ENCODE measurements around the gene CHST15.

CHST15 gene

DNA sequence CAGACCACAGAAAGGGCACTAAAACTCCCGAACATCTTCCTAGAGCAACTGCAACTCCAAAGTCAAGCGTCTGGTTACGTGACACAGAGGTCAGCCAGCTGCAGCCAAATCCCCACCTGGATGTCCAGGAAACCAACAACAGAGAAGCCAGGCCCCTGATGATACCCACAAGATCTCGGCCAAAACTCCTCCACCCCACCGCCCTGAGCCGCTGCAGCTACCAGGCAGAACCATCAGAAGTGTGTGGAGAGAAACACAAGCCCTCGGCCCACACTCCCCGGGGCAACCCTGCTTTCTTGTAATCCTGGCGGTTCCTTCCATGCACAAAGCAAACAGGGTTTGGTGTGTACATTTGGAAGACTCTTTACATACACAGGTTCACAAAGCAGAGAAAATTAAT is 8.7 kb downstream of the CHST15 start:
- H3K4me3 ChIP-seq (ENCODE audit: low read depth in 1 of 2, low read length in 1 of 2), result no peak overlapping the region
- H3K27me3 ChIP-seq, result peaks cover 8% of the 10 kb centered on the region
- no peaks in the 10 kb centered on the region for H3K9me3 ChIP-seq
- H3K36me3 ChIP-seq, result peaks cover 92% of the 10 kb centered on the region
- H3K27ac ChIP-seq, result peak overlapping the region; percentile 40
- H3K4me1 ChIP-seq (ENCODE audit: control insufficient read depth in 1 of 2, insufficient read depth in 1 of 2, low read depth in 1 of 2, low read length in 1 of 2), result peaks cover 41 to 62% of the 10 kb centered on the region in 2 experiments
- TF ChIP-seq, protein P1, sequence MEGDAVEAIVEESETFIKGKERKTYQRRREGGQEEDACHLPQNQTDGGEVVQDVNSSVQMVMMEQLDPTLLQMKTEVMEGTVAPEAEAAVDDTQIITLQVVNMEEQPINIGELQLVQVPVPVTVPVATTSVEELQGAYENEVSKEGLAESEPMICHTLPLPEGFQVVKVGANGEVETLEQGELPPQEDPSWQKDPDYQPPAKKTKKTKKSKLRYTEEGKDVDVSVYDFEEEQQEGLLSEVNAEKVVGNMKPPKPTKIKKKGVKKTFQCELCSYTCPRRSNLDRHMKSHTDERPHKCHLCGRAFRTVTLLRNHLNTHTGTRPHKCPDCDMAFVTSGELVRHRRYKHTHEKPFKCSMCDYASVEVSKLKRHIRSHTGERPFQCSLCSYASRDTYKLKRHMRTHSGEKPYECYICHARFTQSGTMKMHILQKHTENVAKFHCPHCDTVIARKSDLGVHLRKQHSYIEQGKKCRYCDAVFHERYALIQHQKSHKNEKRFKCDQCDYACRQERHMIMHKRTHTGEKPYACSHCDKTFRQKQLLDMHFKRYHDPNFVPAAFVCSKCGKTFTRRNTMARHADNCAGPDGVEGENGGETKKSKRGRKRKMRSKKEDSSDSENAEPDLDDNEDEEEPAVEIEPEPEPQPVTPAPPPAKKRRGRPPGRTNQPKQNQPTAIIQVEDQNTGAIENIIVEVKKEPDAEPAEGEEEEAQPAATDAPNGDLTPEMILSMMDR (IDR thresholded peaks at IDR 0.05), result no peak

DNA sequence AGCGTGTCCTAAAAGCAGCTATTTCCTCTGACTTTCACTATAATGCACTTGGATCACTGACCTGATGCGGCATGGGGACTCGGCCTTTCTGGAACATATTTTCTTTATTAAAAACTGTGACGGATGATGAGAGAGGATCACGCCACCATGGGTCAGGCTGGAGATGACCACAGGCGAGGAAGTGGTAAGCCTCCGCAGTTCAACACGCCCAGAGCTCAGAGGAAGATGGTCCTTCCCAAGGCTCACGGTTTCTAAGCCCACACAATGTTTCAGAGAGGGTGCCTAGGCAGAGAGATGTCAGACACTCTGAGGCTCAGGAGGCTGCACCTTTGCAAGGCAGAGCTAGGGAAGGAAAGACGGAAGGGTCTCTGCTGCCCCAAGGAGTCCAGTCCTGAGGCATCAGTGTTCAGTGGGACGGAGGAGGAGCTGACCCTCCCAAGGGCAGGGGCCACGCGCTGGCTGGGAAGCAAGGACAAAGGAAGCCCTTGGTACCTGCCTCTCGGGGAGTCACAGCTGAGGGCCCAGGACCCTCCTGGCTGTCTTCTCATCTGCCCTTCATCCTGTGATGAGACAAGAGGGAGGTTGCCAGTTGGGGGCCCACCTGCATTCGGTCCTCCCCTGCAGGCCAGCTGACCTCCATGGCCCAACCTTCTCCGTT is 9.5 kb downstream of the CHST15 start:
- peaks cover 4% of the 10 kb centered on the region for H3K27me3 ChIP-seq
- TF ChIP-seq, protein P1 (IDR thresholded peaks at IDR 0.05), result no peak
- peaks cover 33 to 53% of the 10 kb centered on the region in 2 experiments for H3K4me1 ChIP-seq (ENCODE audit: control insufficient read depth in 1 of 2, insufficient read depth in 1 of 2, low read depth in 1 of 2, low read length in 1 of 2)
- H3K36me3 ChIP-seq, result peaks cover 90% of the 10 kb centered on the region
- H3K4me3 ChIP-seq (ENCODE audit: low read depth in 1 of 2, low read length in 1 of 2), result no peak overlapping the region
- peak overlapping the region; percentile 51 for H3K27ac ChIP-seq
- no peaks in the 10 kb centered on the region for H3K9me3 ChIP-seq

DNA sequence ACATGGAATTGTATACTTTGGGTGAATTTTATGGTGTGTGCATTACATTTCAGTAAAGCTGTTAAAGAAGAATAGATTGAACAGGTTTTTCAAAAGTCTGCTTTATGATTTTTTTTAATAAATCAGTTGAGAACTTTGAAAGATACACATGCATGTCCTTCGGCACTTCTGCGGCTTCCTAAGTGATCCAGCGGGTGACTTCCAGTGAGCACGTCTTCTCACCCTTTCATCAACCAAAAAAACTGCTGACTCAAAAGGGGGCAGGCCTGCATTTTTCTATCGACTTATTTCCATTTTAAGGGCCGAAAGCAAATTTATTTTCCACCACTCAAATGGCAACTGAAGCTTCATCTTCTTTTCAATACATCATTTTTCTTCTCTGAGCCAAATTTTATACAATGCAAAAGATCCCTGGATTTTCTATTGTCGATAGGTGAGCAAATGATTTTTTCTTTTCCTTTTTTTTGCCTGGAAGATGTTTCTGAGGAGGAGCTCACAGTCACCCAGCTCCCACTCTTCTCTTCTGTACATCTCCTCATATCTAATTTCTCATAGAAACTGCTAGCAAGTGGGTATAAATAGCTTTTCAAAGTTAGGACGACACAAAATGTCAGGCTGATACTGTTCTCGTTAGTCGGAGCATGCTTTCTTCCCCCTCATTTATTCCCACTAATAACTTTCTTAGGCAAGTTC is 10.2 kb downstream of the CHST15 start:
- TF ChIP-seq, protein P1 (IDR thresholded peaks at IDR 0.05), result no peak
- H3K4me3 ChIP-seq (ENCODE audit: low read depth in 1 of 2, low read length in 1 of 2), result no peak overlapping the region
- peaks cover 26 to 46% of the 10 kb centered on the region in 2 experiments for H3K4me1 ChIP-seq (ENCODE audit: control insufficient read depth in 1 of 2, insufficient read depth in 1 of 2, low read depth in 1 of 2, low read length in 1 of 2)
- H3K27ac ChIP-seq, result peak overlapping the region; percentile 51
- peaks cover 83% of the 10 kb centered on the region for H3K36me3 ChIP-seq
- H3K9me3 ChIP-seq, result no peaks in the 10 kb centered on the region
- no peaks in the 10 kb centered on the region for H3K27me3 ChIP-seq

DNA sequence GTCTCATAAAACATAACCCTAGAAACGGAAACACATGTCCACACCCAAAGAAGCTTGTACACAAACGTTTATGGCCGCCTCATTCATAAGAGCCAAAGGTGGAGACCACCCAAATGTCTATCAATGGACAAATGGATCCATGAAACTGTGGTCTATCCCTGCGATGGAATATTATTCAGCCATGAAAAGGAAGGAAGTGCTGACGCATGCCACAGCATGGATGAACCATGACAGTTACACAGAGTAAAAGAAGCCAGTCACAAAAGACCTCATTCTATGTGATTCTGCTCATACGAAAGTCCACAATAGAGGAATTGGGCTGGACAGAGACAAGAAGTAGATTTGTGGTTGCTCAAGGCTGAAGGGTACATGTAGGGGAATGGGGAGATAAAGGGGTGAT is 10.8 kb downstream of the CHST15 start:
- Histone ChIP-seq H3K4me3 (ENCODE audit: low read depth in 1 of 2, low read length in 1 of 2) (no peak overlapping the region), H3K27ac (no peak overlapping the region), H3K36me3 (peaks cover 79% of the 10 kb centered on the region), H3K27me3 (no peaks in the 10 kb centered on the region), H3K4me1 (ENCODE audit: control insufficient read depth in 1 of 2, insufficient read depth in 1 of 2, low read depth in 1 of 2, low read length in 1 of 2) (peaks cover 20 to 40% of the 10 kb centered on the region in 2 experiments), H3K9me3 (no peaks in the 10 kb centered on the region)
- TF ChIP-seq, protein P1 (IDR thresholded peaks at IDR 0.05), result no peak

DNA sequence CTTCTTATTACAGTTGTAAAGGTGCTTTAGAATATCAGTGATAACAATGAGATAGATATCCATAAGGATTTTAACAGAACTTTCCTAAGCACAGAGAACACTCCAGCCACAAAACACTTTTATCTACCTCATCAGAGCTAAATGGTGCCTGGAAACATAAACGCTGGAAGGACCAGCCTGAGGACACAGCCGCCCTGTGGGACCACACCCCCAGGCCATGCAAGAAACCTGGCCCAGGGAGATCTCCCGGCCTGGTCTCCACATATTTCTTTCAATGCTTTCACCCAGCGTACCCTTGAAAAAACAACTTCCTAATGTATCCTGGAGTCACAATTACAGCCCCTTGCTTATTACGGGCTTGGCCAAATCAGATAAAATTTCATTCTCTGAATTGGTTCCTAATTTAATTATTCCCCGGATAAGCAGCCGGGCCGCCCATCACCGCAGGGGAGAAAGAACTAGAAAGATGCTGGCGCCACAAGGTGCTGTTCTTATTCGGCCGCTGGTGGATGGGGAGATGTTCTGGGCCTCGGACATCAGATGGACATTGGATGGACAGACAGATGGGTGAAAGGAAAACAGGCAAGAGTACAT is 11.8 kb downstream of the CHST15 start:
- Histone ChIP-seq H3K4me3 (ENCODE audit: low read depth in 1 of 2, low read length in 1 of 2) (no peak overlapping the region), H3K9me3 (no peaks in the 10 kb centered on the region), H3K27ac (no peak overlapping the region), H3K36me3 (peaks cover 79% of the 10 kb centered on the region), H3K27me3 (no peaks in the 10 kb centered on the region), H3K4me1 (ENCODE audit: control insufficient read depth in 1 of 2, insufficient read depth in 1 of 2, low read depth in 1 of 2, low read length in 1 of 2) (peaks cover 13 to 31% of the 10 kb centered on the region in 2 experiments)
- TF ChIP-seq, protein P1 (IDR thresholded peaks at IDR 0.05), result no peak
